Fibroblast of the conjunctiva (primary cell): ENCODE data around the gene GJB5.

Experiments
- DNase-seq: peaks from one replicate; pipeline ENCODE4 v3.0.0-alpha.2; 2010; ENCODE audit warnings: low read depth

GJB5 gene

DNA sequence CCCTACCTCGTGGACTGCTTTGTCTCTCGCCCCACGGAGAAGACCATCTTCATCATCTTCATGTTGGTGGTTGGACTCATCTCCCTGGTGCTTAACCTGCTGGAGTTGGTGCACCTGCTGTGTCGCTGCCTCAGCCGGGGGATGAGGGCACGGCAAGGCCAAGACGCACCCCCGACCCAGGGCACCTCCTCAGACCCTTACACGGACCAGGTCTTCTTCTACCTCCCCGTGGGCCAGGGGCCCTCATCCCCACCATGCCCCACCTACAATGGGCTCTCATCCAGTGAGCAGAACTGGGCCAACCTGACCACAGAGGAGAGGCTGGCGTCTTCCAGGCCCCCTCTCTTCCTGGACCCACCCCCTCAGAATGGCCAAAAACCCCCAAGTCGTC, 39.9 kb downstream of the GJB5 start:
- no peak for DNase-seq

GRCh38 chr1:34795916-34796315, 41.1 kb downstream of the GJB5 start:
- no peak for DNase-seq

DNA sequence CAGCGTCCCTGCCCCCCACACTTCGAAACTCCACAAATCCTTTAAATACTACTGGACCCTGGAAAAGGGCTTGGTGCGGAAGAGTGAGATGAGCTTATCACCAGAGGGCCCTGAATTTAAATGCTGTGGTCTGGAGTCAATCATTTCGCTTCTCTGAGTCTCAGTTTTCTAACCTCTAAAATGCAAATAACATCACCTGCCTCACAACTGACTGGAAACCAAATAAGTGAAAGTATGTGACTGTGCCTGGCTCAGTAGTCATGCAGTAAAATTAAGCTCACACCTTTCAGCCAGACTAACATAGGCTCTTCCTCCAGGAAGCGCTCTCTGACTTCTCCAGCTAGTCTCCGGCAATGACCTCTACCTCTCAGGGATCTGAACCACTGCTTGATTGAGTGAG, 42.1 kb downstream of the GJB5 start:
- DNase-seq: no peak

- DNase-seq: no peak
Measured at GRCh38 chr1:34800214-34800613, 45.4 kb downstream of the GJB5 start.

DNA sequence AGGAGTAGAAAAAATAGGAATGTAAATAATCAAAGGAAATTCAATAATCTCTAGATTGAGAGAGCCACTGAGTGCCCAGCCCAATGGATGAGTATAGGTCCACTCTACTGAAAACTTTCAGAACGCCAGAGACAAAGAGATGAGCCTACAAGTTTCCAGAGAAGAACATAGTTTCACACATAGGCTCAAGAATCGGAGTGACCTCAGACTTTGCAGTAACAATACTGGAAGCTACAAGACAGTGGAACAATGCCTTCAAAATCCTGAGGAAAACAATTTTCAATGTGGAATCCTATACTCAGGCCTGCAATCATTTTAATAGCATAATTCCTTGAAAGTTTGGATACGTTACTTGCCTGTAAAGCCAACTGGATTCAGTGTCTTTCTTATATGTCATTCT, 48.9 kb downstream of the GJB5 start:
- no peak for DNase-seq

DNA sequence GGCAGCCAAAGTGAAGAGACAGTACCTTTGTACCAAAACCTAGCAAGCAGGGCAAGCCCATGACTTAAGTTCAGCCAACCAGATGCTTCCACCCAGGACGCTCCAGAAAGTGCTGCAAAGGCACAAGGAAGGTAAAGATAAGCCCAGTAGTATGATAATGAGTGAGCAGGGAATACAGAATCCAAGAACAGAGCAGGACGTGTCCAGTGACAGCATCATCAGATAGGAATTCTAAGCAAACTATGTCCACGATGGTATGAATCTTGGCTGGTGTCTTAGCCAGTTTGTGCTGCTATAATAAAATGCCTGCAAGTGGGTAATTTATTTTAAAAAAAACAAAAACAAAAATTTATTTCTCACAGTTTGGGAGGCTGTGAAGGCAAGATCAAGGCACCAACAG, 51.5 kb downstream of the GJB5 start:
- DNase-seq: no peak
